Measurements from ENCODE around the gene CES3.
A peak's percentile ranks its signal among the peaks of the same experiment; 100 is the strongest.

CES3 gene

DNA sequence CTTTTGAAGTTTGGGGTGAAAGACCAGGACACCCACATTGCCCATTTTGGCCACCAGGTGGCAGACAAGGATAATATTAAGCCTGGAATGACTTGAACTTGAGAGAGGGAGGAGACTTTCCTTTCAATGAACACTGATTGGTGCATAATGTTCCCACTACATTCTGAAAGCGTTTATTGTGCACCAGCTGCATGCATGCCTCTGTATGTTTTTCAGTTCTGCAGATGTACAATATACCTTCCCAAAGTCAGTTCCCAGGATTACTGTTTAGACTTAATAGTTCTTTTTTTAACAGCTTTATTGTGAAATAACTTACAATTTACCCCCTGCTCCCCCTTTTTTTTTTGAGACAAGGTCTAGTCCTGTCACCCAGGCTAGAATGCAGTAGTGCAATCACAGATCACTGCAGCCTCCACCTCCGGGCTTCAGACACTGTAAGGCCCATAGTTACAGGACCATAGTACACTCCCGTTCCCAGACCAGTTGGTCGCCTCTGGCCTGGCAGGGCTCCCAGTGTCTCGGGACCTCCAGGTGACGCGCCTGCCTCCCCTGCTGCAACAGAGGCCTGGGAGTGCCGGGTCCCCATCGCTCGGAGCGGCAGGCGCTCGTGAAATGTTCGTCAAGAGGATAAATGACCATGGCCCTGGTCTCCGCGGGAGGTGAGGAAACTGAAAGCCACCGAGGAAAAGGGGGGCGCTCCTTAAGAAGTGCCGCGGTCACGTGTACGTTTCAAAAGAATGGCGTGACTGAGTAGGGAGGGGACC, 13.6 kb upstream of the CES3 start:
- Histone ChIP-seq H3K79me2 (ENCODE audit: insufficient read depth, low read length) (no peaks in the 10 kb centered on the region), H3K9me2 (ENCODE audit: low read depth, low read length) (no peaks in the 10 kb centered on the region), H3K4me2 (ENCODE audit: low read length) (peak overlapping the region; percentile 13; the same call in 1 of the 2 replicates), H3K27ac (ENCODE audit: low read depth, low read length, poor library complexity, severe bottlenecking) (no peak overlapping the region), H4K20me1 (ENCODE audit: insufficient read depth, low read length) (no peaks in the 10 kb centered on the region), H3K4me3 (ENCODE audit: low read depth, low read length, poor library complexity, severe bottlenecking) (peak overlapping the region; percentile 2), H3K9ac (ENCODE audit: low read length) (no peak overlapping the region), H3K36me3 (ENCODE audit: insufficient read depth, low read length) (peaks cover 11% of the 10 kb centered on the region; the same call in 1 of the 2 replicates), H3K9me3 (ENCODE audit: low read length) (0 out of 2 replicates have a peak, but pooled peaks cover 3% of the 10 kb centered on the region), H2AFZ (ENCODE audit: low read length) (no peak overlapping the region), H3K27me3 (ENCODE audit: insufficient read depth, low read length) (peaks cover 5% of the 10 kb centered on the region; the same call in 1 of the 2 replicates), H3F3A (ENCODE audit: insufficient read depth, low read length) (no peaks in the 10 kb centered on the region), H3K4me1 (ENCODE audit: insufficient read depth, low read length, severe bottlenecking) (peaks cover 4% of the 10 kb centered on the region)
- TF ChIP-seq EZH2 (IDR thresholded peaks at IDR 0.05; ENCODE audit: borderline replicate concordance, low read length) = no peak; the same call in 1 of the 2 replicates
- TF ChIP-seq, protein P1, sequence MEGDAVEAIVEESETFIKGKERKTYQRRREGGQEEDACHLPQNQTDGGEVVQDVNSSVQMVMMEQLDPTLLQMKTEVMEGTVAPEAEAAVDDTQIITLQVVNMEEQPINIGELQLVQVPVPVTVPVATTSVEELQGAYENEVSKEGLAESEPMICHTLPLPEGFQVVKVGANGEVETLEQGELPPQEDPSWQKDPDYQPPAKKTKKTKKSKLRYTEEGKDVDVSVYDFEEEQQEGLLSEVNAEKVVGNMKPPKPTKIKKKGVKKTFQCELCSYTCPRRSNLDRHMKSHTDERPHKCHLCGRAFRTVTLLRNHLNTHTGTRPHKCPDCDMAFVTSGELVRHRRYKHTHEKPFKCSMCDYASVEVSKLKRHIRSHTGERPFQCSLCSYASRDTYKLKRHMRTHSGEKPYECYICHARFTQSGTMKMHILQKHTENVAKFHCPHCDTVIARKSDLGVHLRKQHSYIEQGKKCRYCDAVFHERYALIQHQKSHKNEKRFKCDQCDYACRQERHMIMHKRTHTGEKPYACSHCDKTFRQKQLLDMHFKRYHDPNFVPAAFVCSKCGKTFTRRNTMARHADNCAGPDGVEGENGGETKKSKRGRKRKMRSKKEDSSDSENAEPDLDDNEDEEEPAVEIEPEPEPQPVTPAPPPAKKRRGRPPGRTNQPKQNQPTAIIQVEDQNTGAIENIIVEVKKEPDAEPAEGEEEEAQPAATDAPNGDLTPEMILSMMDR (IDR thresholded peaks at IDR 0.05; ENCODE audit: low read length) = peak; percentile 89

DNA sequence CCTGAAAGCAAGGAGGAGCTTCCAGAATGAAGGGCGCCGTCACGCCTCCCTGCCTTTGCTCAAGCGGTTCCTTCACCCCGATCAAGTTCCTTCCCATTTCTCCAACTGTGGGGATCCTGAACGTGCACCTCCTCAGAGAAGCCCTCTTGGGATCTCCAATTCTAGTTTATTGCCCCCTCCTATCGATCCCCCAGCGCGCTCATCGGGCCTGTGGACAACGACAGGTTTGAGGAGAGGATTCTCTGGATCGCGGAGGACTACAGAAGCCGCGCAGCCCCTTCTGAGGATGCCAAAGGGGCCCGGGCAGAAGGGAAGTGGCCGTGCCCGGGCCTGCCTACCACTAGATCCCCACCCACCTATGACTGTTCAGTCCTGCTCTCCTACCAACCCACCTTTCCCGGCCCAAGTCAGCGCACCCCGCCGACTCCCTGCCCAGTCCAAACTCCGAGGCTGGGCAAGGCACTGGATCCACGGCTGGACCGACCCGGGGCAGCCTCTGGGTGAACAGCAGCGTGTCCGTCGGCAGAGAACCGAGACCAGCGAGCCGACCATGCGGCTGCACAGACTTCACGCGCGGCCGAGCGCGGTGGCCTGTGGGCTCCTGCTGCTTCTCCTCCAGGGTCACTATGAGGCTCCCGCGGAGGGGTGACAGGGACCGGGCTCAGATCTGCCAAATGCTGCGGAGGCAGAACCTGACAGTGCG, 12.8 kb upstream of the CES3 start:
- peaks cover 5% of the 10 kb centered on the region; the same call in 1 of the 2 replicates for H3K27me3 ChIP-seq (ENCODE audit: insufficient read depth, low read length)
- peaks cover 4% of the 10 kb centered on the region for H3K4me1 ChIP-seq (ENCODE audit: insufficient read depth, low read length, severe bottlenecking)
- H3K36me3 ChIP-seq (ENCODE audit: insufficient read depth, low read length) = peaks cover 3% of the 10 kb centered on the region; the same call in 1 of the 2 replicates
- peak overlapping the region; percentile 13; the same call in 1 of the 2 replicates for H3K4me2 ChIP-seq (ENCODE audit: low read length)
- H3K9me2 ChIP-seq (ENCODE audit: low read depth, low read length) = no peaks in the 10 kb centered on the region
- no peak overlapping the region for H3K9ac ChIP-seq (ENCODE audit: low read length)
- H3K27ac ChIP-seq (ENCODE audit: low read depth, low read length, poor library complexity, severe bottlenecking) = no peak overlapping the region
- TF ChIP-seq, protein P1 (IDR thresholded peaks at IDR 0.05; ENCODE audit: low read length) = no peak
- TF ChIP-seq EZH2 (IDR thresholded peaks at IDR 0.05; ENCODE audit: borderline replicate concordance, low read length) = no peak
- H3K9me3 ChIP-seq (ENCODE audit: low read length) = 0 out of 2 replicates have a peak, but pooled peaks cover 3% of the 10 kb centered on the region
- no peak overlapping the region for H3K4me3 ChIP-seq (ENCODE audit: low read depth, low read length, poor library complexity, severe bottlenecking)
- H3K79me2 ChIP-seq (ENCODE audit: insufficient read depth, low read length) = no peaks in the 10 kb centered on the region
- no peak overlapping the region for H2AFZ ChIP-seq (ENCODE audit: low read length)
- H4K20me1 ChIP-seq (ENCODE audit: insufficient read depth, low read length) = no peaks in the 10 kb centered on the region
- no peaks in the 10 kb centered on the region for H3F3A ChIP-seq (ENCODE audit: insufficient read depth, low read length)

DNA sequence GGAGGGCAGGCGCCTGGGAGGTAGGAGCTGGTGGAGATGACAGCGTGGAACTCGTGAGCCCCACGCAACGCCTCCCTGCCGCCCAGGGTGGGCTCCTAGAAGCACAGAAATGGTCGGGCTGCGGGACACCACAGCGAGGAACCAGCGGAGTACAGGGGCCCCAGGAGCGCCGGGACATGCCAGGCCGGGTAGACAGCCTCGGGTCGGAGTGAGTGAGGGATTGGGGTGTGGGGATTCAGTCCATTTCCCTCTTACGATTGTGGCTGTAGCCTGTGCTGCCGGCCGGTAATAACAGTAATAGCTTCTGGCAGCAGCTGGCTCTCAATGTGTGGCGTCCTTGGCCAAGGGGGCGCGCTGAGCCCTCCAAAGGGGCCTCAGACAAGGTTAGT, 12.2 kb upstream of the CES3 start:
- Histone ChIP-seq H3K9ac (ENCODE audit: low read length) (no peak overlapping the region), H3K27ac (ENCODE audit: low read depth, low read length, poor library complexity, severe bottlenecking) (no peak overlapping the region), H3K4me2 (ENCODE audit: low read length) (no peak overlapping the region), H3K27me3 (ENCODE audit: insufficient read depth, low read length) (peaks cover 5% of the 10 kb centered on the region; the same call in 1 of the 2 replicates), H4K20me1 (ENCODE audit: insufficient read depth, low read length) (no peaks in the 10 kb centered on the region), H3K9me2 (ENCODE audit: low read depth, low read length) (no peaks in the 10 kb centered on the region), H3K4me1 (ENCODE audit: insufficient read depth, low read length, severe bottlenecking) (peaks cover 4% of the 10 kb centered on the region), H3F3A (ENCODE audit: insufficient read depth, low read length) (no peaks in the 10 kb centered on the region), H3K9me3 (ENCODE audit: low read length) (0 out of 2 replicates have a peak, but pooled peaks cover 3% of the 10 kb centered on the region), H2AFZ (ENCODE audit: low read length) (no peak overlapping the region), H3K36me3 (ENCODE audit: insufficient read depth, low read length) (no peaks in the 10 kb centered on the region), H3K4me3 (ENCODE audit: low read depth, low read length, poor library complexity, severe bottlenecking) (no peak overlapping the region), H3K79me2 (ENCODE audit: insufficient read depth, low read length) (no peaks in the 10 kb centered on the region)
- no peak for TF ChIP-seq EZH2 (IDR thresholded peaks at IDR 0.05; ENCODE audit: borderline replicate concordance, low read length)
- TF ChIP-seq, protein P1 (IDR thresholded peaks at IDR 0.05; ENCODE audit: low read length) = no peak
